Stimulated activated CD8-positive, alpha-beta memory T cell treated with anti-CD3 and anti-CD28 coated beads, Interleukin-15, amount 100 ng/mL, for 1 hour (primary cell): ENCODE results near the gene SLC2A10.

Experiments
- DNase-seq: peaks from one replicate; pipeline ENCODE4 v3.0.0-alpha.2; 2020; ENCODE audit warnings: low read depth

SLC2A10 gene

DNA sequence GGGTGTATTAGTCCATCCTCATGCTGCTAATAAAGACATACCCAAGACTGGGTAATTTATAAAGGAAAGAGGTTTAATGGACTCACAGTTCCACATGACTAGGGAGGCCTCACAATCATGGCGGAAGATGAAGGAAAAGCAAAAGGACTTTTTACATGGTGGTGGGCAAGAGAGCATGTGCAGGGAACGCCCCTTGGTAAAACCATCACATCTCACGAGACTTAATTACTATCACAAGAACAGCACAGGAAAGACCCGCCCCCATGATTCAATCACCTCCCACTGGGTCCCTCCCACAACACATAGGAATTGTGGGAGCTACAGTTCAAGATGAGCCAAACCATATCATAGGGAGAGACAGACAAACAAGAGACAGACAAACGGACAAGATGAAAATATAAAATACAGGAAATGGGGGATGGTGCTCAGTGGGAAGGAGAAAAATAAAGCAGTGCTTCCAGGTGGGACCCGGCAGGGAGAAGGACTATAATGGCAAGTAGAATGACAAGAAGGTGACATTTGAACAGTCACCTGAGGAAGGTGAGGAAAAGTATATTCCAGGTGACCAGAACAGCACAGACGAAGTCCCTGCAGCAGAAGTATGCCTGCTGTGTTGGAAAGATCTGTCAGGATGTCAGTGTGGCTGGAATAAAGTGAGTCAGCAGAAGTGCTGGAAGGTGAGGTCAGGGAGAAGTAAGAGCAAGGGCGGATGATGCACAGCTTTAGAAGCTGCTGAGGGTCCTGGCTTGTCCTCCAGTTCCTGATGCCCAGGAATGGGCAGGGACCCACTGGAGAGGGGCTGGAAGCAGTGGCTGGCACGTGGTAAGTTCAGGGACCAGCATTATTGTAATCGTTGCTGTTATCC, 61.1 kb downstream of the SLC2A10 start:
- no peak for DNase-seq

DNA sequence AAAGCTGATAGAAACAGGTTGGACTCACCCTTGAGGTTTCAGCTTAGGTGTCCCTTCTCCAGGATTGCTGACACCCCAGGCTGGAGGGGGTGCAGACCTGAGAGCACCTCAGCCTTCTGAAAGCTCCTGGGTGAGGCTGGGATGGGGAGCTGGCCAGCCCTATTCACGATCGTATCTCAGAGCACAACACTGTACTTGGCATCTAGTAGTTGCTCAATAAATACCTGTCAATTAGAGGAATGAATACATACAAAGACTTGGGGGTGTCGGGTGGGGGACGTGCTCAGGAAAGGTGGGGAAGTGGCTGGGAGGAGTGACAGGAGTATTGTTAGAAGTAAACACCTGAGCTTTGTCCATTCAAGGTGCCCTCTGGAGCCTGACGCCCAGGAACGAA, 61.7 kb downstream of the SLC2A10 start:
- DNase-seq, result no peak

DNA sequence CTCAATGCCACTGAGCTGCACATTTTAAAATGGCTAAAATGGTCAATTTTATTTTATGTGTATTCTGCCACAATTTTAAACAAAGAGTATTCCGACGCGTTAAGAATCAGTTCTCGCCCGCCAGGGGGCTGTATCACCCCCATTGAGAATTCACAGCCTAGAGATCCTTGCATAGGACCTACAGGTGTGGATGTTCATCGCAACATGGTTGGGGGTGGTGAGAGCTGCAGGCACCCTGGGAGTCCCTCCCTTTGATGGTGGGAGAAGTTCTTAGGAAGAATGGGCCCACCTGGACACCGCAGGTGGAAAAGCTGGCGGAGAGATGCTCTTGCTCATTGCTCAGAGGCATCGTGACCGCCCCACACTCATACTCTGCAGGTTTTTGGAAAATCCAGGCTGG, 63.5 kb downstream of the SLC2A10 start:
- DNase-seq, result no peak

DNA sequence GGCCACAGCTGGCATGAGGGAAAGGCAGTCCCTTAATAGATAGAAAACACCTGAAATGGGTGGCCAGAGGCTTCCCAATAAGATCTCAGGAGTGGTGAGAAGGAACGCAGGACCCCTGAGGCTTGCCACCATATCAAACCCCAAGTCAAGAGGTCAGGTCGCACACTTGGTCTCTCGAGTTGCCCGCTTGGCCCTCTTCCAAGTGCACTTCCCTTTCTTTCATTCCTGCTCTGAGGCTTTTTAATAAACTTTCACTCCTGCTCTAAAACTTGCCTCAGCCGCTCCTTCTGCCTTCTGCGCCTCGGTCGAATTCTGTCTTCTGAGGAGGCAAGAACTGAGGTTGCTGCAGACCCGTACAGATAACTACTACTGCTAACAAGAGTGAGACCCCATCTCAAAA, 64.2 kb downstream of the SLC2A10 start:
- no peak for DNase-seq

DNA sequence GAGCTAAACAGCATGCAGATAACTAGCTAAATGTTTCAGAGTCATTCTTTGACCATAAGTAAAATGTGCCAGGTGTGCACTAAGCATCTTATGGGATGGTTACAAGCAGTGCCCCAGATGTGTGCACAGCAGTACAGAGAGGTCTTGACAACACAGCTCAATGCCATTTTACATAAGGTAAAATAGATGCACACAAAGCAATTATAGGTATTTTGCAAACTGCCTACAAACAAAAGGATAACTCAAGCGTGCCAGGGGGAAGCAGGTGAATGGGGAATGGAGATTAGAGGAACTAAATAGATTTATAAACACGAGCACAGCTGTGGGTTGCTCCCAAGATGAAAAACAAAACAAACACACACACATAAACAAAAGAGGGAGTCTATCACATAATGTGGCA, 64.8 kb downstream of the SLC2A10 start:
- DNase-seq, result no peak

DNA sequence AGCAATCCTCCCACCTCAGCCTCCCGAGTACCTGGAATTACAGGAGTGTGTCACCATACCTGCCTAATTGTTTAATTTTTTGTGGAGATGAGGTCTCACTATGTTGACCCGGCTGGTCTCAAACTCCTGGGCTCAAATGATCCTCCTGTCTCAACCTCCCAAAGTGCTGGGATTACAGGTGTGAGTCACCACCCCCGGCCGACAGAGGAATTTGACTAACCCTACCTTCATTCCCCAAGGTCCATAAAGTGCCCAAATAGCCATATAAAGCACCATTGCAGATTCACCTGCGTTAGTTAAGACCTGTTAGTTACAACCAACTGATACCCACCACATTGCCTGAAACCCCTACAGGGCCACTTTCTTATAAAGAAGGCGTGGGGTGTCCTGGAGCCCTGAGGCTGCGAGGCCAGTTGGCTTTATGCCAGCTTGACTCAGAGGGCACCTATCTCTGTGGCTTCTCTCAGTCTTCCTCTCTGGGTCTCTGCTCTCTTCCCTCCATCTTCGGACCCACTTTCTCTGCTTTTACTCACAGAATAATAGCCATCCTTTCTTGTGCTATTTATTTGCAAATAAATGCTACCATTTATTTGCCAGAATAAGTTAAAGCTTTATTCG, 65.6 kb downstream of the SLC2A10 start:
- no peak for DNase-seq

DNA sequence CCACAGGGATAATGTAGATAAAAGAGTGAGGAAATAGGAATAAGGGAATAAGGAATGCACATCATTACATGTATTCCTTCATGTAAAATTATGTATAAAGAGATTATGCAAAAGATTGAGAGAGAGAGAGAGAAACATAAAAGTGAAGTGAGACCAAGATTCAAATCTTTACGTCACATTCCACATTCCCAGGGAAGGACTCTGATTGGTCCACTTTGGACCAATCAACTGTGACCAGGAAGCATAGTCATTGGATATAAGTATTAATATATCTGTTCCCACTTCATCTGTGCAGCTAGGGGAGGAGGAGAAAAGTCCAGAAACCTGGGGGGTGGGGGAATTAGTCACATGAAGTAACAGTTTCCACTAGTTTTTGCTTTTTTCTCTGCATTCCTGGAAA, 66.4 kb downstream of the SLC2A10 start:
- DNase-seq, result no peak

DNA sequence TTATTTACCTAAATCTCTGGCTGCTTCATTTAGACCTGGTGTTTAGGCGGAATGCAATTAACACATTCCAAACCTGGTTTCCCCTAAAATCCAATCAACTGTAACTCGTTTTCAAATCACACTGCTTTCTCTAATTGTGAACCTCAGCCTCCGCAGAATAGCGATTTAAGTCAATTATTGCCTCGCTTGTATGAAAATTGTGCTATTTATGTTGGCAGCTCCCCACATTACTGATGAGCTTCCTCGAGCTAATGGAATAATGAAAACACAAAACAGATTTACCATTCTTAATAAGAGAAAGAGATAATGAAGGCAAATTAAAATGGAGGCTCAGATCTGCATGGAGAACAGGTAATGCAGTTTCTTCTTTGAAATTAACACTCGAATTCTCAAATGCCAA, 67.9 kb downstream of the SLC2A10 start:
- DNase-seq, result no peak

DNA sequence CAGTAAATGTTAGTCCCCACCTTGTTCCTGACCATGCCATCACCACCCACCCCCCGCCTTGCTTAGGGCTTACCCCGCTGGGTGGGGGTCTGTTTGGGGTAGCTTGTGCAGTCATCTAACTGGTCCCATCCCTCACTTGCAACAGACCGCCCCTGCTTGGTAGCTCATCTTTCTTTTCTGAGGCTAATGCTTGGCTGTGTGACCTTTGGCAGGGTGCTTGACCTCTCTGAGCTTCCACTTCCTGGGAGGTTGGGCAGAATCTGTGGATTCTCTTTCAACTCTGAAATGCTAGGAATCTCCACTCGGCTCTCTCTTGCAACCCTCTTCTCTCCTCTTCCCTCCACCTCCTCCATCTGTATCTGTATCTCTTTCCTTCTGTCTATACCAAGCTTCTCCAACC, 70.4 kb downstream of the SLC2A10 start:
- DNase-seq, result no peak

DNA sequence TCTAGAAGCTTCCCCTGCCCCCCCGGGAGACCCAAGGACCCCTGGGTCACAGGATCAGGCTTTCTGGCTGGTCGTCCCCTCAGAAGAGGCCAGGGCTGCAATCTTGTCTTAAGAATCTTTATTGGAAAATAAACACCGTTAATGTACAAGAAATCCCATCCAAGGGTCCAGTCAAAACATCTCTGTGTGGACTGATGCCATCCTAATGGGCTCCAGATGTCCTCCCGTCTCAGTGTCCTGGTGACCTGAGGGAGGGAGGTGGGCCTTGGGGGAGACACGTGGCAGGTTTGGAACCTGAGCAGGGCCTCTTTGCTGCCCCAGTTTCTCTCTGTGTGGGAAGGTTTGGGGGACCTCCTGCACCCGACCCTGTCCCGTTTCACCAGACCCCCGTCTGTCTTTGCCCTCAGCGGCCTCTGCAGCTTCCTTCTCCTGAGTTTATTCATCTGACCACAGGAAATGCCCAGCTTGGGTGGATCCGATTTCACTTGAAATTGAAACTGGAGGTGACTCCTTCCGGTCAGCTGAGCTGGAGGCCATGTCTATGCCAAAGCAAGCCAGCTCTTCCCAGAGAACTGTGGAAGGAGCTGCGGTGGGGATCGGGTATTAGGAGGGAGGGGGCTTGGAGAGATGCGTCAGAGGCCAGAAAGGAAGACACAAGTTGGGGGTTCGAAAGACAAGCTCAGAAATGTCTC, 75.1 kb downstream of the SLC2A10 start:
- DNase-seq, result no peak
